HFF-Myc (cell line): ENCODE data around the gene ADD3.

ENCODE experiments used
- DNase-seq: peaks from one replicate; pipeline ENCODE4 v3.0.0-alpha.2; 2011; ENCODE audit warnings: low read depth; ENCODE audit errors: extremely low read depth
- H3K4me3 ChIP-seq: replicated peaks from 2 replicates; pipeline ENCODE4 v1.5.1; 2011; ENCODE audit warnings: low read depth, mild to moderate bottlenecking, control low read depth, low read length
- TF ChIP-seq, protein P1 (sequence below): IDR thresholded peaks from 2 replicates; pipeline ENCODE4 v1.5.1; 2012; ENCODE audit warnings: mild to moderate bottlenecking, low read depth, low read length, control low read depth; ENCODE audit errors: missing control alignments

The ADD3 gene

DNA sequence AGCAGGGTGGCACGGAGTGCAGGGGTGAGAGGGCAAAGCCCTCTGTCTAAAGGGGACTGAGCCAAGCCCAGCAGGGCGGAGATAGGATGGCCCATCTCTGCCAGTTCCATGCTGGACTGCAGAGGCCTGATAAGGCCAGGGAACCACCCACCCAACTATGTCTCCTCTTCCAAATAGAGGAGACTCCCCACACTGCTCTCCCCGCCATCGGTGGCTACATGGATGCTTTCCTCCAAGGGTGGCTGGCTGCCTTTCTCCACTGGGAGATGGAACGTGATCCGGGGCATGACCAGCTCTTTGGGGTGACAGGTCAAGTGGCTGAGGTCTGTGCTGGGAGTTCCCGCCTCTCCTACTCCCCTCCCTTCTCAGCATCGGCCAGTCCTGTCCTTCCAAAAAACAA is 141.5 kb downstream of the ADD3 start:
- TF ChIP-seq, protein P1, sequence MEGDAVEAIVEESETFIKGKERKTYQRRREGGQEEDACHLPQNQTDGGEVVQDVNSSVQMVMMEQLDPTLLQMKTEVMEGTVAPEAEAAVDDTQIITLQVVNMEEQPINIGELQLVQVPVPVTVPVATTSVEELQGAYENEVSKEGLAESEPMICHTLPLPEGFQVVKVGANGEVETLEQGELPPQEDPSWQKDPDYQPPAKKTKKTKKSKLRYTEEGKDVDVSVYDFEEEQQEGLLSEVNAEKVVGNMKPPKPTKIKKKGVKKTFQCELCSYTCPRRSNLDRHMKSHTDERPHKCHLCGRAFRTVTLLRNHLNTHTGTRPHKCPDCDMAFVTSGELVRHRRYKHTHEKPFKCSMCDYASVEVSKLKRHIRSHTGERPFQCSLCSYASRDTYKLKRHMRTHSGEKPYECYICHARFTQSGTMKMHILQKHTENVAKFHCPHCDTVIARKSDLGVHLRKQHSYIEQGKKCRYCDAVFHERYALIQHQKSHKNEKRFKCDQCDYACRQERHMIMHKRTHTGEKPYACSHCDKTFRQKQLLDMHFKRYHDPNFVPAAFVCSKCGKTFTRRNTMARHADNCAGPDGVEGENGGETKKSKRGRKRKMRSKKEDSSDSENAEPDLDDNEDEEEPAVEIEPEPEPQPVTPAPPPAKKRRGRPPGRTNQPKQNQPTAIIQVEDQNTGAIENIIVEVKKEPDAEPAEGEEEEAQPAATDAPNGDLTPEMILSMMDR = no peak
- DNase-seq = no peak
- H3K4me3 ChIP-seq = no peak overlapping the region

DNA sequence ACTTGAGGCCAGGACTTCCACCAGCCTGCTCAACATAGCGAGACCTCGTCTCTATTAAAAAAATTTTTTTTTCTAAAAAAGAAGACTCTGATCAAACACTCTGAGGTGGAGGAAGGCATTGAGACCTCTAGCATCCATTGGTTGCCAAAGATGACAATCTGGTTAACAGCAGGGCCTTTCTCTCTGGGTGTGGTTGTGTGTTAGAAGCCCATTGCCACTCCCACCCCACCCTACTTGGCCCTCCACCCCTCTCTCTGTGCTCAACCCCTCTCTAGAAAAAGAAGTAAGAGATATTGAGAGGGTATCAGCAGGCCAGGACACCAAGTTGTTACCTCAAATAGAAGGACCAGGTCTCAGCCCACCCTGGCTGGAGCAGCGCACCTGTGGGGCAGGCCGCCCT is 142.3 kb downstream of the ADD3 start:
- no peak overlapping the region for H3K4me3 ChIP-seq
- no peak for DNase-seq
- TF ChIP-seq, protein P1 = no peak

DNA sequence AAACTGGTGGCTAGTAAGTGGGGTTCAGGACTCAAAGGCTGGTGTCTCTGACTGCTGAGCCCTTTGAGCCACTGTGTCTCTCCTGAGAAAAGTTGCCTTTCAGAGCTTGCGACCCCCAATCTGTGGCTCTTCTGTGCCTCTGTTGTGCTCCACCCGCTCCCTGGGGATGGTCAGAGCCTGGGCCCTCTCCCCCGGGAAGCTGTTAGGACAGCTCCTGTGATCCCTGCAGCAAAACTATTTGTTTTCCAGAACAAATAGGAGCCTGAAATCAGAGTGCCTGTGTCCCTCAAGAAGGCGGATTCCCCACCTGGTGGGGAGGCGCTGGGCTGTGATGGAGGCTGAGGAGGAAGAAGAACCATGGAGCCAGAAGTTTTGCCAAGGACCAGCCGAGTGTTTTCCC is 143.2 kb downstream of the ADD3 start:
- no peak for DNase-seq

DNA sequence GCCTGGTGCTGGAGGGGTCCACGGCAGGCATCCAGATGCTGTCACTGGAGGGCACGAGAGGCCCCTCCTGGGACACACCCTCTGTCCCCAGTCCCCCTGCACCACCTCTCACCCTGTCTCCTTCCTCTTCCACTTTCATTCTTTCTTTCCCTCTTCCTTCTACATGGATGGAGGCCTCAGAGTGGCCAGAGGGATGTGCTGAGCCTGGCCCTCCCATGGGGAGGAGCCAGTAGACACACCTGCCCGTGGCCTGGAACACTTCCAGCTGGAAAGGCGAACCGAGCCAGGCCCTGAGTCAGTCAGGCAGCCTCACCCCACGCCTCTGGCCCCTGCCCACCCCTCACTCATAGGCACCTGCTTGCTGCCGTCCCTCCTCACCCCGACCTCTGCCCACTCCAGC is 143.7 kb downstream of the ADD3 start:
- no peak for DNase-seq
- no peak overlapping the region for H3K4me3 ChIP-seq
- TF ChIP-seq, protein P1 = no peak

More for the DNA sequence above, 143.2 kb downstream of the ADD3 start:
- TF ChIP-seq, protein P1 = no peak
- H3K4me3 ChIP-seq = no peak overlapping the region

DNA sequence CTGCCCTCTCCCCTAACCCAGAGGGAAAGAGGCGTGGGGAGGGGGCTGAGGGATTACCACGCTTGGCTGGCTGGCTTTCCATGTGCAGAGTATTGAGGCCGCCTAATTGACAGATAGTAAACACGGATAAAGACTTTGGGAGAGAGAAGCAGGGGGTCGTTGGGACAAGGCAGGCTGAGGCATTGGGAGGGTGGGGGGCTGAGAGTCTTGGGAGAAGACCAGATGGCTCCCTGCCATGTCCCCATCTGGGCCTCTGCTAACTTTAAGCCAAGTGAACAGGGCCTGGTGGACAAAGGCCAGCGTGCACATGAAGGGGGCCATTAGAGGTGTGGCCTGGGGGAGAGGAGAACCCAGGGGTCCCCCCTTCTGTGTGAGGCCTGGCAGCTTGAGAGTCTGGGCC is 144.2 kb downstream of the ADD3 start:
- TF ChIP-seq, protein P1 = no peak
- no peak for DNase-seq

DNA sequence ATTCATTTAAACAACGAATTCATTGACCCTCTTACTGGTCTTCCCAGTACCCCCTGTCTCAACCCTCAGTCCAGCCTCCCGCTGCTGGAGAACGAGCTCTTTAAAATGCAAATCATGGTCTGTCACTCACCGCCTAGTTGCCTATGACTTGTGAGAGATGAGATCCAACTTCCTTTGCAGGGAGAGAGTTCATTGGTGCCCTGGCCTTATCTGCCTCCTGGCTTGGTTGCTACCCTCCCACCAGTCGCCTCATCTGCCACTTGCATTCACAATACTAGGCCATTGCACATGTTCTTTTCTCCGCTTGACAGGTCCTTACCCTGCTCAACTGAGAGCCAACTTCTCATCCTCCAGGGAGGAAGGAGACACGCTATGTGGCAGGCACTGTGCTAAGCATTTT is 145.6 kb downstream of the ADD3 start:
- no peak for DNase-seq
- TF ChIP-seq, protein P1 = no peak
- H3K4me3 ChIP-seq = no peak overlapping the region

More for the DNA sequence above, 144.2 kb downstream of the ADD3 start:
- H3K4me3 ChIP-seq = no peak overlapping the region

DNA sequence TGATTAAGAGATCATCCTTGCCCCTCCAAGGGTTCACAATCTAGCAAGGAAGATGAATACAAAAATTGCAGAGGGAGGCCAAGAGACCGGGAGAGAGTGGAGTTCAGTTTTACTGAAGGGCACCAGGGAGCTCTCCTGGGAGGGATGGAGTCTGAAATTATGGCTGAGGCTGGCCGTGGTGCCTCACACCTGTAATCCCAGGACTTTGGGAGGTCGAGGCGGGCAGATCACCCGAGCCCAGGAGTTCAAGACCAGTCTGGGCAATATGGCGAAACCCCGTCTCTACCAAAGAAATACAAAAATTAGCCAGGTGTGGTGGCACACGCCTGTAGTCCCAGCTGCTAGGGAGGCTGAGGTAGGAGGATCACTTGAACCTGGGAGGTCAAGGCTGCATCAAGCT is 148.3 kb downstream of the ADD3 start:
- TF ChIP-seq, protein P1 = no peak
- DNase-seq = no peak

More for the DNA sequence above, 148.3 kb downstream of the ADD3 start:
- H3K4me3 ChIP-seq = no peak overlapping the region
